Measurements from ENCODE around the gene PELO.
A peak's percentile ranks its signal among the peaks of the same experiment; 100 is the strongest.

Gene PELO

GRCh38 chr5:52791366-52791765 is 3.6 kb downstream of the PELO start:
- Histone ChIP-seq H3K9me3 (ENCODE audit: control insufficient read depth, insufficient read depth, low read length) (no peaks in the 10 kb centered on the region), H3K27me3 (ENCODE audit: control insufficient read depth, insufficient read depth, low read length) (no peaks in the 10 kb centered on the region)

DNA sequence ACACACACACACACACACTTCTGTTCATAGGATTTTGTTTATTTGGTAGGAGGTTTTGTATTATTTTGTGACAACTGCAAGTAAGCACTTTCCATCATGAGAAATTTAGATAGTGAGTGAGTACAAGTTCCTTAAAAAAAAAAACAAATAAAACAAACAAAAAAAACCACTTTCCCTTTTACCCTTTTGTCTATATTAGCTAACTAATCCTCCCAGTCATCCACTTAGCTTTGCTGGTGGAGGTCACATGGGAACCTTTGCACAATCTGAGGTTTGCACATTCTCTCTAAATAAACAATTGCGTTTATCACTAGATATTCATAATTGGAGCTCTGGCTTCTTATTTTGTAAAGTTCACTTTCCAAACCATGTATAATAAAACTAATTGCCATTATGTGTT is 6.8 kb downstream of the PELO start:
- Histone ChIP-seq H3K9ac (ENCODE audit: low read depth, low read length) (no peak overlapping the region), H3K4me3 (ENCODE audit: low read depth, low read length) (no peak overlapping the region), H3K36me3 (ENCODE audit: control insufficient read depth, insufficient read depth, low read length) (no peaks in the 10 kb centered on the region), H3K27me3 (ENCODE audit: control insufficient read depth, insufficient read depth, low read length) (no peaks in the 10 kb centered on the region), H3K9me3 (ENCODE audit: control insufficient read depth, insufficient read depth, low read length) (no peaks in the 10 kb centered on the region), H3K4me1 (ENCODE audit: control insufficient read depth, insufficient read depth, low read length) (peaks cover 9% of the 10 kb centered on the region)

More at GRCh38 chr5:52791366-52791765, 3.6 kb downstream of the PELO start:
- Histone ChIP-seq H3K9ac (ENCODE audit: low read depth, low read length) (no peak overlapping the region), H3K4me3 (ENCODE audit: low read depth, low read length) (no peak overlapping the region), H3K36me3 (ENCODE audit: control insufficient read depth, insufficient read depth, low read length) (no peaks in the 10 kb centered on the region), H3K4me1 (ENCODE audit: control insufficient read depth, insufficient read depth, low read length) (no peaks in the 10 kb centered on the region)

DNA sequence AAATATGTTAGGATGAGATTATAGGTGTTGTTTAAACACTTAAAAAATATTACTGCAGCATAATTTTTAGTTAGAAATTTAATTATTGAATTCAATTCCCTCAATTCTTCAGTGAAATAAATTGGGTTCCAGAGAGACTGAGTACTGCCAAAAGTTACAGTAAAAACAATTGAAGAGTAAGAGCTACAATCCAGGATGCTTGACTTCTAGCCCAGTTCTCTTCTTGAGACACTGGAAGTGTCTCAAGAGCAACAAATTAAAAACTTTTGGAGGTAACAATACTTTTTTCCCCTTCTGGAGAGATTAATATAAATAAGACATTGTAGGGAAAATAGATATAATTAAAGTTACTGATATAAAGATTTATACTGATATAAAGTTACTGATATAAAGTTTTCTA is 8.3 kb downstream of the PELO start:
- Histone ChIP-seq H3K9ac (ENCODE audit: low read depth, low read length) (no peak overlapping the region), H3K36me3 (ENCODE audit: control insufficient read depth, insufficient read depth, low read length) (no peaks in the 10 kb centered on the region), H3K4me3 (ENCODE audit: low read depth, low read length) (no peak overlapping the region), H3K27me3 (ENCODE audit: control insufficient read depth, insufficient read depth, low read length) (no peaks in the 10 kb centered on the region), H3K4me1 (ENCODE audit: control insufficient read depth, insufficient read depth, low read length) (peaks cover 9% of the 10 kb centered on the region), H3K9me3 (ENCODE audit: control insufficient read depth, insufficient read depth, low read length) (no peaks in the 10 kb centered on the region)

DNA sequence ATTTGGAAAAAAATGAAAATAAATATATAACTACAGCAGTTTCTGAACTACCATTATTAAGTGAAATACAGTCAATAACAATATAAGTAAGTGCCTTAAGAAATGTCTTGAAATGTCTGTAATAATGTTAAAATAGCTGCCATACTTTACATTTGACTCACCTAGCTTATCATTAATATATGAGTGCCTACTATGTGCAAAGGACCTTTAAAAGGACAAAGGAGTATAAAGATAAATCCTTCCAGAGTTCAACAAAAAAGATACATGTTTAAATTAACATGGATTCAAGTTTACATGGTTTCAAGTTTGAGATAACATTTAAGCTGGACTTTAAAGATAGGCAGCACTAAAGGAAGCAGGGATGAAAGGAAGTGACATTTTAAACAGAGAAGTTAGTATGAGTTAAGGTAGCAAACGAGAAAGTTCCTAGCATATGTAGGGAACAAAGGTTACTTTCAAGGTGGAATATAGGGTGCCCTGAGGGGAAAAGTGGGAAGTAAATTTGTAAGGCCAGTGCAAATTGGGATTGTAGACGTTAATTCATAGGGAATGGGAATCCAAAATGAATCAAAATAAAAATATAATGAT is 8.9 kb downstream of the PELO start:
- H3K9ac ChIP-seq (ENCODE audit: low read depth, low read length), result no peak overlapping the region
- peaks cover 10% of the 10 kb centered on the region for H3K4me1 ChIP-seq (ENCODE audit: control insufficient read depth, insufficient read depth, low read length)
- H3K4me3 ChIP-seq (ENCODE audit: low read depth, low read length), result no peak overlapping the region
- no peaks in the 10 kb centered on the region for H3K27me3 ChIP-seq (ENCODE audit: control insufficient read depth, insufficient read depth, low read length)
- H3K36me3 ChIP-seq (ENCODE audit: control insufficient read depth, insufficient read depth, low read length), result no peaks in the 10 kb centered on the region
- no peaks in the 10 kb centered on the region for H3K9me3 ChIP-seq (ENCODE audit: control insufficient read depth, insufficient read depth, low read length)

DNA sequence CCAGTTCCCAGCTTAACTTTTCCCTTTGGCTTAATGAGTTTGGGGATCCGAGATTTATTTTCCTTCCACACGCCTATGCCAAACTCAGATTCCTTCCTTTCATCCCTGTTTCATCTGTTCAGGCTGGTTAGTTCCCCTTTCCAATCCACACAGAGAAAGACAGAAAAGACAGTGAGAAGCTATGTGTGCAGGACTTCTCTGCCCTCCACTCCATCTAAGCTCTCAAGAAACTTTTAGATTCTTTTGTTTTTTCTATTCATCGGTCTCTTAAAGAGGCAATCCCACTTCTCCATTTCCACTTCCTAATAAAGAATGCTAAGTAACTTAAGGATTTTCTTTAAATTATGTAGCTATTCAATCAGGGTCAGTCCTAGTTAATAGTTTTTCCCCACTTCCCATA is 11.2 kb downstream of the PELO start:
- Histone ChIP-seq H3K9me3 (ENCODE audit: control insufficient read depth, insufficient read depth, low read length) (no peaks in the 10 kb centered on the region), H3K4me3 (ENCODE audit: low read depth, low read length) (peak overlapping the region; percentile 97), H3K36me3 (ENCODE audit: control insufficient read depth, insufficient read depth, low read length) (peaks cover 2% of the 10 kb centered on the region), H3K27me3 (ENCODE audit: control insufficient read depth, insufficient read depth, low read length) (no peaks in the 10 kb centered on the region), H3K4me1 (ENCODE audit: control insufficient read depth, insufficient read depth, low read length) (peaks cover 20% of the 10 kb centered on the region), H3K9ac (ENCODE audit: low read depth, low read length) (no peak overlapping the region)

- Histone ChIP-seq H3K4me3 (ENCODE audit: low read depth, low read length) (peak overlapping the region; percentile 97), H3K36me3 (ENCODE audit: control insufficient read depth, insufficient read depth, low read length) (peaks cover 2% of the 10 kb centered on the region)
Measured at GRCh38 chr5:52799358-52799982, 11.8 kb downstream of the PELO start.

DNA sequence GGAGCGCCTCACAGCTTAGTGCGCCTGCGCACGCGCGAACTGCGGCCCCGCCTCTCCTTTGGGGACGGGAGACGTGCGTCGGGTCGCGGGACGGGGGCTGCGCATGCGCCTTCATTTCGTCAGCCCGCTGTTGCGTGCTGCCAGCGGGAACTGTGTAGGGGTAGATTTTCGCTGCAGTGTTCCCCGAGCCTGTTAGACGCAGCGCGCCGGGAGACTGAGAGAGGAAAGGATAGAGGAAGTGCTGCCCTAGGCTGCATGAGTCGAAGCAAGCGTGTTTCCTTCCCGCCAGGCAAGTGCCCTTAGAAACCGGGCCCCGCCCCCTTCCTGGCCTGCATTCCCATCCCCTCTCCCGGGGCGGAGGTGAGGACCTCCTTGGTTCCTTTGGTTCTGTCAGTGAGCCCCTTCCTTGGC is 12.3 kb downstream of the PELO start:
- Histone ChIP-seq H3K9me3 (ENCODE audit: control insufficient read depth, insufficient read depth, low read length) (no peaks in the 10 kb centered on the region), H3K36me3 (ENCODE audit: control insufficient read depth, insufficient read depth, low read length) (peaks cover 2% of the 10 kb centered on the region), H3K4me3 (ENCODE audit: low read depth, low read length) (peak overlapping the region; percentile 97), H3K4me1 (ENCODE audit: control insufficient read depth, insufficient read depth, low read length) (peaks cover 23% of the 10 kb centered on the region), H3K9ac (ENCODE audit: low read depth, low read length) (peak overlapping the region; percentile 80), H3K27me3 (ENCODE audit: control insufficient read depth, insufficient read depth, low read length) (no peaks in the 10 kb centered on the region)

More at GRCh38 chr5:52799358-52799982, 11.8 kb downstream of the PELO start:
- Histone ChIP-seq H3K4me1 (ENCODE audit: control insufficient read depth, insufficient read depth, low read length) (peaks cover 20% of the 10 kb centered on the region), H3K9me3 (ENCODE audit: control insufficient read depth, insufficient read depth, low read length) (no peaks in the 10 kb centered on the region), H3K9ac (ENCODE audit: low read depth, low read length) (peak overlapping the region; percentile 77), H3K27me3 (ENCODE audit: control insufficient read depth, insufficient read depth, low read length) (no peaks in the 10 kb centered on the region)

DNA sequence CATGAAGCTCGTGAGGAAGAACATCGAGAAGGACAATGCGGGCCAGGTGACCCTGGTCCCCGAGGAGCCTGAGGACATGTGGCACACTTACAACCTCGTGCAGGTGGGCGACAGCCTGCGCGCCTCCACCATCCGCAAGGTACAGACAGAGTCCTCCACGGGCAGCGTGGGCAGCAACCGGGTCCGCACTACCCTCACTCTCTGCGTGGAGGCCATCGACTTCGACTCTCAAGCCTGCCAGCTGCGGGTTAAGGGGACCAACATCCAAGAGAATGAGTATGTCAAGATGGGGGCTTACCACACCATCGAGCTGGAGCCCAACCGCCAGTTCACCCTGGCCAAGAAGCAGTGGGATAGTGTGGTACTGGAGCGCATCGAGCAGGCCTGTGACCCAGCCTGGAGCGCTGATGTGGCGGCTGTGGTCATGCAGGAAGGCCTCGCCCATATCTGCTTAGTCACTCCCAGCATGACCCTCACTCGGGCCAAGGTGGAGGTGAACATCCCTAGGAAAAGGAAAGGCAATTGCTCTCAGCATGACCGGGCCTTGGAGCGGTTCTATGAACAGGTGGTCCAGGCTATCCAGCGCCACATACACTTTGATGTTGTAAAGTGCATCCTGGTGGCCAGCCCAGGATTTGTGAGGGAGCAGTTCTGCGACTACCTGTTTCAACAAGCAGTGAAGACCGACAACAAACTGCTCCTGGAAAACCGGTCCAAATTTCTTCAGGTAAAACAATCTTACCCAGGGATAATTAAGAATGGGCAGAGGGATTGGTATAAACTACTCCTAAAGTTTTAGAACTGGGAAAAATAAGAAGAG is 12.9 kb downstream of the PELO start:
- Histone ChIP-seq H3K4me3 (ENCODE audit: low read depth, low read length) (peak overlapping the region; percentile 97), H3K27me3 (ENCODE audit: control insufficient read depth, insufficient read depth, low read length) (no peaks in the 10 kb centered on the region), H3K9ac (ENCODE audit: low read depth, low read length) (peak overlapping the region; percentile 80), H3K36me3 (ENCODE audit: control insufficient read depth, insufficient read depth, low read length) (peaks cover 2% of the 10 kb centered on the region), H3K9me3 (ENCODE audit: control insufficient read depth, insufficient read depth, low read length) (no peaks in the 10 kb centered on the region), H3K4me1 (ENCODE audit: control insufficient read depth, insufficient read depth, low read length) (peaks cover 25% of the 10 kb centered on the region)

DNA sequence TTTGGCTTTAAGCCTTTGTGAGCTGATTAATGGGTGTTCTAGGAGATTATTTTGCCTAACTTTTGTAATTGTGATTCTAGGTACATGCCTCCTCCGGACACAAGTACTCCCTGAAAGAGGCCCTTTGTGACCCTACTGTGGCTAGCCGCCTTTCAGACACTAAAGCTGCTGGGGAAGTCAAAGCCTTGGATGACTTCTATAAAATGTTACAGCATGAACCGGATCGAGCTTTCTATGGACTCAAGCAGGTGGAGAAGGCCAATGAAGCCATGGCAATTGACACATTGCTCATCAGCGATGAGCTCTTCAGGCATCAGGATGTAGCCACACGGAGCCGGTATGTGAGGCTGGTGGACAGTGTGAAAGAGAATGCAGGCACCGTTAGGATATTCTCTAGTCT is 13.6 kb downstream of the PELO start:
- no peaks in the 10 kb centered on the region for H3K27me3 ChIP-seq (ENCODE audit: control insufficient read depth, insufficient read depth, low read length)
- peaks cover 2% of the 10 kb centered on the region for H3K36me3 ChIP-seq (ENCODE audit: control insufficient read depth, insufficient read depth, low read length)
- H3K4me1 ChIP-seq (ENCODE audit: control insufficient read depth, insufficient read depth, low read length), result peaks cover 25% of the 10 kb centered on the region
- H3K9me3 ChIP-seq (ENCODE audit: control insufficient read depth, insufficient read depth, low read length), result no peaks in the 10 kb centered on the region
- peak overlapping the region; percentile 97 for H3K4me3 ChIP-seq (ENCODE audit: low read depth, low read length)
- peak overlapping the region; percentile 80 for H3K9ac ChIP-seq (ENCODE audit: low read depth, low read length)

GRCh38 chr5:52802272-52802973 is 14.7 kb downstream of the PELO start:
- H3K36me3 ChIP-seq (ENCODE audit: control insufficient read depth, insufficient read depth, low read length), result peaks cover 2% of the 10 kb centered on the region
- no peak overlapping the region for H3K9ac ChIP-seq (ENCODE audit: low read depth, low read length)
- peak overlapping the region; percentile 97 for H3K4me3 ChIP-seq (ENCODE audit: low read depth, low read length)
- H3K27me3 ChIP-seq (ENCODE audit: control insufficient read depth, insufficient read depth, low read length), result no peaks in the 10 kb centered on the region
- H3K9me3 ChIP-seq (ENCODE audit: control insufficient read depth, insufficient read depth, low read length), result no peaks in the 10 kb centered on the region
- peaks cover 25% of the 10 kb centered on the region for H3K4me1 ChIP-seq (ENCODE audit: control insufficient read depth, insufficient read depth, low read length)

DNA sequence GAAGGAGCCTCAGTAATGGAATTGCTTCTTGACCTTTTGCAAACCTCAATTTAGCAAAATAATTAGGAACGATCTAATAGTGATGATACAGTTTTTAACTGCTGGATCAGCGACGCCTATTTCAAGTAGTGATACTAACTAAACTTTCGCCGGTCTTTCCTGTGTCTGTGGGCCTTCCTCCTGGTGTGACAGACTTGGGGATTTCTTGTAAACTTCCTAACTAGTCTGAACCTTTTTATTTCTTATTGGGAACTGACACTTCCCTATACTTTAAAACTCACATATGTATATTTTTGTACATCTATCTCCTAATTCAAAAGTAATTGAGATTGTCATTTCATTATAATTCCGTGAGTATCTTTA is 15.2 kb downstream of the PELO start:
- Histone ChIP-seq H3K27me3 (ENCODE audit: control insufficient read depth, insufficient read depth, low read length) (no peaks in the 10 kb centered on the region), H3K9ac (ENCODE audit: low read depth, low read length) (no peak overlapping the region), H3K9me3 (ENCODE audit: control insufficient read depth, insufficient read depth, low read length) (no peaks in the 10 kb centered on the region), H3K36me3 (ENCODE audit: control insufficient read depth, insufficient read depth, low read length) (peaks cover 2% of the 10 kb centered on the region), H3K4me3 (ENCODE audit: low read depth, low read length) (peak overlapping the region; percentile 97), H3K4me1 (ENCODE audit: control insufficient read depth, insufficient read depth, low read length) (peaks cover 23% of the 10 kb centered on the region)

Data from iPS-15b (cell line).